ENCODE results near the gene TEX11.
"Not testable (repeated sequence)": the region's sequence is repeated elsewhere in the genome, so short reads cannot be mapped to it uniquely, and the experiment has no call there.

The TEX11 gene

DNA sequence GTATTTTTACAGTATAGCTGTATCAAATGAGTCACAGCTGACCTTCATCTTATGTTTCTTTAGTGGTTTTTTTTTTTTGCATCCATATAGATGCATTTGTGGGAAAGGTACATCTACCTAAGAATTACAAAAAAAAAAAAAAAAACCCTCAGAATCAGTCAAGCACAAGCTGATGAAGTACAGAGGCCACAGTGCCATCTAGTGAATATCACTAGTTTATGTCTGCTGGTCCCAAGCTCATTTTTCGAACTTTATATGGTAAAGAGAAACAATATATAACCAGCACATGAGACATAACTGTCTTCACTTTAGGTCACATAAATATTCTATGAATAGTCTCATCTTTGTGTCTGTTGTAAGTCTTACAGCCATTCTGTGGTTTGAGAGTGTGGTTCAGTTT, 243.8 kb downstream of the TEX11 start:
- Histone ChIP-seq H3K27ac (no peak overlapping the region), H3K4me3 (no peak overlapping the region), H3K4me1 (no peaks in the 10 kb centered on the region), H3K9me3 (no peaks in the 10 kb centered on the region), H3K27me3 (no peaks in the 10 kb centered on the region), H3K36me3 (no peaks in the 10 kb centered on the region)
- intact Hi-C loops (cut with DNase I; ENCODE audit: low total_unique reads), result no loop called here
- TF ChIP-seq, protein P1, sequence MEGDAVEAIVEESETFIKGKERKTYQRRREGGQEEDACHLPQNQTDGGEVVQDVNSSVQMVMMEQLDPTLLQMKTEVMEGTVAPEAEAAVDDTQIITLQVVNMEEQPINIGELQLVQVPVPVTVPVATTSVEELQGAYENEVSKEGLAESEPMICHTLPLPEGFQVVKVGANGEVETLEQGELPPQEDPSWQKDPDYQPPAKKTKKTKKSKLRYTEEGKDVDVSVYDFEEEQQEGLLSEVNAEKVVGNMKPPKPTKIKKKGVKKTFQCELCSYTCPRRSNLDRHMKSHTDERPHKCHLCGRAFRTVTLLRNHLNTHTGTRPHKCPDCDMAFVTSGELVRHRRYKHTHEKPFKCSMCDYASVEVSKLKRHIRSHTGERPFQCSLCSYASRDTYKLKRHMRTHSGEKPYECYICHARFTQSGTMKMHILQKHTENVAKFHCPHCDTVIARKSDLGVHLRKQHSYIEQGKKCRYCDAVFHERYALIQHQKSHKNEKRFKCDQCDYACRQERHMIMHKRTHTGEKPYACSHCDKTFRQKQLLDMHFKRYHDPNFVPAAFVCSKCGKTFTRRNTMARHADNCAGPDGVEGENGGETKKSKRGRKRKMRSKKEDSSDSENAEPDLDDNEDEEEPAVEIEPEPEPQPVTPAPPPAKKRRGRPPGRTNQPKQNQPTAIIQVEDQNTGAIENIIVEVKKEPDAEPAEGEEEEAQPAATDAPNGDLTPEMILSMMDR (IDR thresholded peaks at IDR 0.05), result no peak
- no peak for DNase-seq

DNA sequence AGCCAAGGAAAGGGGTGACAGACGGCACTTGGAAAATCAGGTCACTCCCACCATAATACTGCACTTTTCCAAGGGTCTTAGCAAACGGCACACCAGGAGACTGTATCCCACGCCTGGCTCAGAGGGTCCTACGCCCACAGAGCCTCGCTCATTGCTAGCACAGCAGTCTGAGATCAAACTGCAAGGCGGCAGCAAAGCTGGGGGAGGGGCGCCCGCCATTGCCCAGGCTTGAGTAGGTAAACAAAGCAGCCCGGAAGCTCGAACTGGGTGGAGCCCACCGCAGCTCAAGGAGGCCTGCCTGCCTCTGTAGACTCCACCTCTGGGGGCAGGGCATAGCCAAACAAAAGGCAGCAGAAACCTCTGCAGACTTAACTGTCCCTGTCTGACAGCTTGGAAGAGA, 247.4 kb downstream of the TEX11 start:
- H3K36me3 ChIP-seq; H3K4me3 ChIP-seq; H3K27me3 ChIP-seq; H3K27ac ChIP-seq; H3K9me3 ChIP-seq; H3K4me1 ChIP-seq; intact Hi-C loops (cut with DNase I; ENCODE audit: low total_unique reads); DNase-seq: not testable (repeated sequence)

DNA sequence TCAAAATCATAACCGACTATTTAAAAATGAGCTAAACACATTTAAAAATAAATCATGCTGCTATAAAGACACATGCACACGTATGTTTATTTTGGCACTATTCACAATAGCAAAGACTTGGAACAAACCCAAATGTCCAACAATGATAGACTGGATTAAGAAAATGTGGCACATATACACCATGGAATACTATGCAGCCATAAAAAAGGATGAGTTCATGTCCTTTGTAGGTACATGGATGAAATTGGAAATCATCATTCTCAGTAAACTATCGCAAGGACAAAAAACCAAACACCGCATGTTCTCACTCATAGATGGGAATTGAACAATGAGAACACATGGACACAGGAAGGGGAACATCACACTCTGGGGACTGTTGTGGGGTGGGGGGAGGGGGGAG, 251.0 kb downstream of the TEX11 start:
- H3K4me3 ChIP-seq; H3K27ac ChIP-seq; DNase-seq; H3K36me3 ChIP-seq; H3K27me3 ChIP-seq; intact Hi-C loops (cut with DNase I; ENCODE audit: low total_unique reads); H3K9me3 ChIP-seq; H3K4me1 ChIP-seq: not testable (repeated sequence)

DNA sequence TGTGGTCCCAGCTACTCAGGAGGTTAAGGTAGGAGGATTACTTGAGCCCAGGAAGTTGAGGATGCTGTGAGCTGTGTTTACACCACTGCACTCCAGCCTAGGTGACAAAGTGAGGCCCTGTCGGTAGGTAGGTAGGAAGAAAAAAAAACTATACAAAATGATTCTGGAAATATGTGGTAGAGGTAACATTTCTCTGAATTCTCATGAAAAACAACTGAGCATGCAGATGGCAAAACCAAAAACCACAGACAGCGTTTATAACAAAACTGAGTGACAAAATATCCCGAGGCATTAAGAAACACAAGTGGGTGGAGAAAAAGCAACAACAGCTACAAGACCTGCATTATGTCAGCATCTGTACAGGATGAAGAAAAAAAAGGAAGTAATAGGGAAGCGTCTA, 252.2 kb downstream of the TEX11 start:
- DNase-seq, result no peak
- Histone ChIP-seq H3K27me3 (no peaks in the 10 kb centered on the region), H3K9me3 (no peaks in the 10 kb centered on the region), H3K36me3 (no peaks in the 10 kb centered on the region), H3K4me3 (no peak overlapping the region), H3K27ac (no peak overlapping the region), H3K4me1 (no peaks in the 10 kb centered on the region)
- intact Hi-C loops (cut with DNase I; ENCODE audit: low total_unique reads), result no loop called here
- TF ChIP-seq, protein P1 (IDR thresholded peaks at IDR 0.05), result no peak

DNA sequence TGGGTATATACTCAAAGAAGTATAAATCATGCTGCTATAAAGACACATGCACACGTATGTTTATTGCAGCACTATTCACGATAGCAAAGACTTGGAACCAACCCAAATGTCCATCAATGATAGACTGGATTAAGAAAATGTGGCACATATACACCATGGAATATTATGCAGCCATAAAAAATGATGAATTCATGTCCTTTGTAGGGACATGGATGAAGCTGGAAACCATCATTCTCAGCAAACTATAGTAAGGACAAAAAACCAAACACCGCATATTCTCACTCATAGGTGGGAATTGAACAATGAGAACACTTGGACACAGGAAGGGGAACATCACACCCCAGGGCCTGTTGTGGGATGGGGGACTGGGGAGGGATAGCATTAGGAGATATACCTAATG, 260.6 kb downstream of the TEX11 start:
- H3K27me3 ChIP-seq; H3K36me3 ChIP-seq; H3K27ac ChIP-seq; H3K4me3 ChIP-seq; DNase-seq; intact Hi-C loops (cut with DNase I; ENCODE audit: low total_unique reads); H3K4me1 ChIP-seq: not testable (repeated sequence)
- H3K9me3 ChIP-seq, result peaks cover 0 to 13% (median 8%) of the 10 kb centered on the region in 3 donors

DNA sequence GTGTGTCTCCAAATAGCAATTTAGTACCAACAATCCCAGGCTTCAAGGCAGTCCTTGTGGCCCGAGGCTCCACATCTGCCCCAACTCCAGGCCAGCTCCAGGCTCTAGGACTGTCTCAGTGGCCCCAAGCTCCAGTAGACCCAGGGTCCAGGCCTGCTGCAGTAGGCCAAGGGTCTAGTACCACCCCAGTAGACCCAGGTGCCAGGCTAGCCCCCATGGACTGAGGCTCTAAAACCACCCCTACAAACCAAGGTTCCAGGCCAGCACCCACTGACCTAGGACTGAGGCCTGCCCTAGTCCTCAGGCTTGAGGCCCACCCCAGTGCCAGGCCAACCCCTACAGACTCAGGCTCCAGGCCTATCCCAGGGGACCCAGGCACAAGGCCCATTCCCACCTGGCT, 272.3 kb downstream of the TEX11 start:
- intact Hi-C loops (cut with DNase I; ENCODE audit: low total_unique reads), result no loop called here
- H3K36me3 ChIP-seq, result no peaks in the 10 kb centered on the region
- no peak overlapping the region for H3K4me3 ChIP-seq
- no peak for DNase-seq
- H3K27ac ChIP-seq, result no peak overlapping the region
- H3K4me1 ChIP-seq, result no peaks in the 10 kb centered on the region
- no peaks in the 10 kb centered on the region for H3K9me3 ChIP-seq
- H3K27me3 ChIP-seq, result no peaks in the 10 kb centered on the region
- TF ChIP-seq, protein P1 (IDR thresholded peaks at IDR 0.05), result no peak

DNA sequence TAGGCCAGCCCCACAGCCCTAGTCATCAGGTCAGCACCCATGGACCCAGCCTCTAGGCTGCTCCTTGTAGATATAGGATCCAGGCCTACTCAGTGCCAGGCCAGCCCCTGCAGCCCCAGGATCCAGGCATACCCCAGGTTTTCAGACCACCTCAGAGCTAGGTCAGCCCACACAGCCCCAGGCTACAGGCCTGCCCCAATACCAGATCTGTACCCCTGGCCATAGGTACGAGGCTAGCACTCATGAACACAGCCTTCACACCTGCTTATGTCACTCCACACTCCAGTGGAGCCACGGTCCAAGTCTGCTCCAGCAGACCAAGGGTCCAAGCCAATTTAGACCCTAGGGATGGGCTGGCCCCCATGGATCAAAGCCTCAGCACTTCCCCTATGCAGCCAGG, 272.8 kb downstream of the TEX11 start:
- intact Hi-C loops (cut with DNase I; ENCODE audit: low total_unique reads), result no loop called here
- Histone ChIP-seq H3K36me3 (no peaks in the 10 kb centered on the region), H3K4me1 (no peaks in the 10 kb centered on the region), H3K27me3 (no peaks in the 10 kb centered on the region), H3K27ac (no peak overlapping the region), H3K9me3 (no peaks in the 10 kb centered on the region), H3K4me3 (no peak overlapping the region)
- TF ChIP-seq, protein P1 (IDR thresholded peaks at IDR 0.05), result no peak
- DNase-seq, result no peak
